ENCODE results near the gene ITM2C. TPM values are rescaled to one million over a fixed set of nuclear protein-coding genes. Genes with fewer than 3 reads are reported as not detected.

The ITM2C gene
- total and polyA plus RNA-seq, 7 experiments from 2014 or later, result 7.4 to 37.4 (median 25.3) TPM

DNA sequence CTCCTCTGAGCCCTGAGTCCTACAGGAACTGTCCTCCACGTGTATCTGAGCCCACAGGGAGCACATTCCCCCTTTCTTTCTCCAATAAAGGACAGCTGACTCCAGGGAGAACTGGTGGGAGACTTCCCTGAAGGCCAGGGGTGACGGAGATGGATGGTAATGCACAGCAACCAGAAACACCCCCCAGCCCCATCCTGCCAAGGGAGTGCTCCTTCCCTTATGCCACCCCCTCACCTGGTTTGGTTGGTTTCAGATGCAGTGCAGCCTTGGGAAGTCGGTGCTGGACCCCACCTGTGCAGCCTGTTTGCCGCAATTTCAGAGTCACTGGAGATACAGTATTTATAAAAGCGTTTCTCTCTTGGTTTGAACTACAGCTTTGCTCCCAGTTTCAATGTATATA lies 36.3 kb downstream of the ITM2C start:
- H3K36me3 ChIP-seq (ENCODE audit: control insufficient read depth in 2 of 3, insufficient read depth in 3 of 3, low read length in 3 of 3), result no peaks in the 10 kb centered on the region
- H3K27ac Mint-ChIP-seq, result peak overlapping the region in 2 of 9 donors; percentile 23 to 24
- peaks cover 8 to 52% (median 14%) of the 10 kb centered on the region in 5 donors for H3K27me3 Mint-ChIP-seq
- intact Hi-C loops (cut with micrococcal nuclease), result loop anchor here (10.0 kb wide), 2 partner anchors 76 to 154 kb away; partner anchors contain the start of gene PSMD1 (in 2 of the 2)
- ChIA-PET POLR2A (no interaction called here), CTCF (interaction anchor here (0.7 kb wide), 1 partner anchor 88 kb away, joined by 4 read pairs; no protein-coding TSS in a partner anchor)
- H3K4me3 ChIP-seq (ENCODE audit: low read length), result no peak overlapping the region
- no peaks in the 10 kb centered on the region for H3K9me3 ChIP-seq (ENCODE audit: control insufficient read depth in 2 of 3, low read length in 3 of 3)
- DNase-seq, result peak in 1 of 9 donors; percentile 18
- no peak overlapping the region for H3K4me3 Mint-ChIP-seq
- H3K27ac ChIP-seq (ENCODE audit: low read depth, low read length), result no peak overlapping the region
- peaks cover 2 to 23% (median 19%) of the 10 kb centered on the region in 7 donors for H3K4me1 Mint-ChIP-seq
- H3K9me3 Mint-ChIP-seq, result no peaks in the 10 kb centered on the region
- no peak for ATAC-seq
- H3K4me1 ChIP-seq (ENCODE audit: control insufficient read depth in 2 of 2, insufficient read depth in 2 of 2, low read length in 2 of 2), result peaks cover 6 to 12% of the 10 kb centered on the region in 2 donors
- H3K27me3 ChIP-seq (ENCODE audit: control insufficient read depth in 2 of 2, insufficient read depth in 2 of 2, low read length in 2 of 2), result no peaks in the 10 kb centered on the region
- H3K36me3 Mint-ChIP-seq, result no peaks in the 10 kb centered on the region

GRCh38 chr2:230902180-230902899 lies 37.6 kb downstream of the ITM2C start:
- Histone ChIP-seq H3K27me3 (ENCODE audit: control insufficient read depth in 2 of 2, insufficient read depth in 2 of 2, low read length in 2 of 2) (no peaks in the 10 kb centered on the region), H3K4me3 (ENCODE audit: low read length) (no peak overlapping the region), H3K27ac (ENCODE audit: low read depth, low read length) (no peak overlapping the region), H3K36me3 (ENCODE audit: control insufficient read depth in 2 of 3, insufficient read depth in 3 of 3, low read length in 3 of 3) (no peaks in the 10 kb centered on the region), H3K9me3 (ENCODE audit: control insufficient read depth in 2 of 3, low read length in 3 of 3) (no peaks in the 10 kb centered on the region), H3K4me1 (ENCODE audit: control insufficient read depth in 2 of 2, insufficient read depth in 2 of 2, low read length in 2 of 2) (peaks cover 6 to 13% of the 10 kb centered on the region in 2 donors)
- Mint-ChIP-seq H3K27me3 (peaks cover 0 to 46% (median 6%) of the 10 kb centered on the region in 5 donors), H3K4me3 (no peak overlapping the region), H3K27ac (peak overlapping the region in 1 of 9 donors; percentile 21), H3K36me3 (no peaks in the 10 kb centered on the region), H3K4me1 (peaks cover 2 to 25% (median 23%) of the 10 kb centered on the region in 7 donors), H3K9me3 (no peaks in the 10 kb centered on the region)
- ChIA-PET CTCF (interaction anchor here (1.2 kb wide), 1 partner anchor 85 kb away, joined by 3 read pairs; no protein-coding TSS in a partner anchor), POLR2A (no interaction called here)
- DNase-seq (peak in 4 of 9 donors; percentile 22 to 49 (median 32)), ATAC-seq (peak; percentile 71)
- intact Hi-C loops (cut with micrococcal nuclease), result loop anchor here (1.0 to 10.0 kb wide), 4 partner anchors 22 to 152 kb away; partner anchors contain the start of genes PSMD1 (in 2 of the 2) and GPR55 (in 1 of the 2)

- DNase-seq, result peak in 1 of 9 donors; percentile 17
- Mint-ChIP-seq H3K4me3 (no peak overlapping the region), H3K27me3 (peaks cover 0 to 44% (median 5%) of the 10 kb centered on the region in 5 donors), H3K36me3 (no peaks in the 10 kb centered on the region), H3K4me1 (peaks cover 4 to 27% (median 24%) of the 10 kb centered on the region in 7 donors), H3K27ac (peak overlapping the region in 1 of 9 donors; percentile 4), H3K9me3 (no peaks in the 10 kb centered on the region)
- H3K9me3 ChIP-seq (ENCODE audit: control insufficient read depth in 2 of 3, low read length in 3 of 3), result no peaks in the 10 kb centered on the region
- ATAC-seq, result no peak
- peaks cover 6 to 13% of the 10 kb centered on the region in 2 donors for H3K4me1 ChIP-seq (ENCODE audit: control insufficient read depth in 2 of 2, insufficient read depth in 2 of 2, low read length in 2 of 2)
- no peaks in the 10 kb centered on the region for H3K36me3 ChIP-seq (ENCODE audit: control insufficient read depth in 2 of 3, insufficient read depth in 3 of 3, low read length in 3 of 3)
- no peak overlapping the region for H3K4me3 ChIP-seq (ENCODE audit: low read length)
- H3K27me3 ChIP-seq (ENCODE audit: control insufficient read depth in 2 of 2, insufficient read depth in 2 of 2, low read length in 2 of 2), result no peaks in the 10 kb centered on the region
- intact Hi-C loops (cut with micrococcal nuclease), result loop anchor here (2.0 to 10.0 kb wide), 4 partner anchors 21 to 151 kb away; partner anchors contain the start of genes PSMD1 (in 2 of the 2) and GPR55 (in 1 of the 2)
- no peak overlapping the region for H3K27ac ChIP-seq (ENCODE audit: low read depth, low read length)
- POLR2A ChIA-PET, result no interaction called here
- CTCF ChIA-PET, result interaction anchor here (0.7 to 1.4 kb wide), 2 partner anchors 51 to 84 kb away, joined by 3 read pairs; no protein-coding TSS in a partner anchor
These were observed 38.7 kb downstream of the ITM2C start for GRCh38 chr2:230903231-230904150.

GRCh38 chr2:230904856-230905447 lies 40.2 kb downstream of the ITM2C start:
- H3K9me3 ChIP-seq (ENCODE audit: control insufficient read depth in 2 of 3, low read length in 3 of 3), result no peaks in the 10 kb centered on the region
- ChIA-PET CTCF (interaction anchor here (1.0 to 1.5 kb wide), 3 partner anchors 9 to 52 kb away, joined by 3 to 7 read pairs (median 3); partner anchors contain the start of gene GPR55), POLR2A (no interaction called here)
- Mint-ChIP-seq H3K27me3 (peaks cover 0 to 41% (median 5%) of the 10 kb centered on the region in 5 donors), H3K4me1 (peaks cover 12 to 33% (median 24%) of the 10 kb centered on the region in 7 donors), H3K4me3 (peak overlapping the region in 9 of 10 donors; percentile 34 to 72 (median 54)), H3K9me3 (no peaks in the 10 kb centered on the region), H3K27ac (peak overlapping the region in 6 of 9 donors; percentile 20 to 62 (median 44)), H3K36me3 (peaks cover 0 to 5% (median 0%) of the 10 kb centered on the region in 5 donors)
- H3K4me1 ChIP-seq (ENCODE audit: control insufficient read depth in 2 of 2, insufficient read depth in 2 of 2, low read length in 2 of 2), result peaks cover 6 to 13% of the 10 kb centered on the region in 2 donors
- no peak overlapping the region for H3K4me3 ChIP-seq (ENCODE audit: low read length)
- ATAC-seq (no peak), DNase-seq (peak in 1 of 9 donors; percentile 21)
- no peaks in the 10 kb centered on the region for H3K27me3 ChIP-seq (ENCODE audit: control insufficient read depth in 2 of 2, insufficient read depth in 2 of 2, low read length in 2 of 2)
- H3K36me3 ChIP-seq (ENCODE audit: control insufficient read depth in 2 of 3, insufficient read depth in 3 of 3, low read length in 3 of 3), result peaks cover 0 to 4% (median 0%) of the 10 kb centered on the region in 3 experiments
- intact Hi-C loops (cut with micrococcal nuclease), result loop anchor here (1.0 to 10.0 kb wide), 6 partner anchors 20 to 150 kb away; partner anchors contain the start of genes PSMD1 (in 2 of the 2), GPR55 (in 1 of the 2) and ITM2C (in 1 of the 2)
- no peak overlapping the region for H3K27ac ChIP-seq (ENCODE audit: low read depth, low read length)

DNA sequence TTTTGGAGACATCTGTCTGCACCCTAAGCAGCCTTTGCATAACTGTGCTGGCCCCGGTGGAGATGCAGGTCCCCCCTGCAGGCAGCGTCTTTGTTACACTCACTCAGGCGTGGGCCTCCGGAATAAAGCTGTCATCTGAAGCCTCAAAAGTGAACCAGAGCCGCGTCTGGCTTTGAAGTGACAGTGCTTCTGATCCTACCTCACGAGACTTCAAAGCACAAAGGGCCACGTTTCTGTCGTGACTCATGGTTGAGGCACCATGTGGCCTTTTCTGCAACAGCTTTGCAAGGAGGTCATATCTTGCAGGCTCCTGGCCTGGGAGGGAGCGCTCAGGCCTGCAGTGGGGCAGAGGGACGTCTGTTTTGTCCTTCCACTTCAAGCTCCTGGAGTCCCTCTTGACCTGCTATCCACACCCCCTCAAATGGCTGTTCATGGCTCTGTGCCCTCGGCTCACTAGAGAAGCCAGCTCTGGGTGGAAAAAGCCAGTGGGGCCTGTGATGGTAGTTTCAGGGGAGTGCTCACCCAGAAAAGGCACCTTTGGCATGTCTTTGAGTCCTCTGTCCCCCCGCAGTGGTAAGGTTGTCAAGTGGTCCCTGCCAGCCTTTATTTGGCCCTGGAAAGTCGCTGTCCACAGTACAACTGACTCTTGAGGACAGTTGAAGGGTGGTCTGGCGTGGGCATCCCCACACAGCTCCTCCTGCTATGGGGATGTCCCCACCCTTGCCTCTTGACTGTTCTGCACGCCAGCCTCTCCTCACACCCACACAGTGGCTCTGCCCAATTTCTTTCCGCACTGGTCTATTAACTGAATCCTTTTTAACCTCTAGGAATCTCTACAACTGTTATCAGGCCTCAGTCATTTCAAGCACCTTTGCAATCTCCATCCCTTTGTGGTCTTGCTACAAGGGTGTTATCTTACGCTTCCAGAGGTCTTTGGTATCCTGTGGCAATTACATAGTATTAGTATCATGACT lies 41.0 kb downstream of the ITM2C start:
- no peaks in the 10 kb centered on the region for H3K9me3 Mint-ChIP-seq
- ATAC-seq, result peak; percentile 83
- Histone ChIP-seq H3K27me3 (ENCODE audit: control insufficient read depth in 2 of 2, insufficient read depth in 2 of 2, low read length in 2 of 2) (no peaks in the 10 kb centered on the region), H3K4me3 (ENCODE audit: low read length) (no peak overlapping the region), H3K27ac (ENCODE audit: low read depth, low read length) (no peak overlapping the region), H3K4me1 (ENCODE audit: control insufficient read depth in 2 of 2, insufficient read depth in 2 of 2, low read length in 2 of 2) (peaks cover 6 to 13% of the 10 kb centered on the region in 2 donors), H3K36me3 (ENCODE audit: control insufficient read depth in 2 of 3, insufficient read depth in 3 of 3, low read length in 3 of 3) (peaks cover 0 to 8% (median 0%) of the 10 kb centered on the region in 3 experiments), H3K9me3 (ENCODE audit: control insufficient read depth in 2 of 3, low read length in 3 of 3) (no peaks in the 10 kb centered on the region)
- peak overlapping the region in 6 of 9 donors; percentile 20 to 62 (median 40) for H3K27ac Mint-ChIP-seq
- ChIA-PET CTCF (interaction anchor here (0.6 to 1.5 kb wide), 3 partner anchors 10 to 38 kb away, joined by 3 to 7 read pairs (median 3); partner anchors contain the start of gene GPR55), POLR2A (interaction anchor here (0.9 kb wide), 1 partner anchor 559 kb away, joined by 3 read pairs; the partner anchor contains the start of gene NCL)
- H3K27me3 Mint-ChIP-seq, result peaks cover 0 to 41% (median 0%) of the 10 kb centered on the region in 5 donors
- H3K4me3 Mint-ChIP-seq, result peak overlapping the region in 9 of 10 donors; percentile 40 to 72 (median 57)
- DNase-seq, result peak in 8 of 9 donors; percentile 64 to 88 (median 74)
- H3K36me3 Mint-ChIP-seq, result peaks cover 0 to 7% (median 2%) of the 10 kb centered on the region in 5 donors
- intact Hi-C loops (cut with micrococcal nuclease), result loop anchor here (1.0 to 10.0 kb wide), 6 partner anchors 20 to 149 kb away; partner anchors contain the start of genes PSMD1 (in 2 of the 2), GPR55 (in 1 of the 2) and ITM2C (in 1 of the 2)
- H3K4me1 Mint-ChIP-seq, result peaks cover 15 to 39% (median 26%) of the 10 kb centered on the region in 7 donors

Data from naive thymus-derived CD4-positive, alpha-beta T cell (primary cell).